ENCODE data around the gene KPRP. TPM values are rescaled to one million over a fixed set of nuclear protein-coding genes. Genes with fewer than 3 reads are reported as not detected.

The KPRP gene
- total RNA-seq, 3 donors from 2014 or later (not counting 1 experiment from before 2014, with no cell fraction given) = not detected

- TF ChIP-seq CTCF (IDR thresholded peaks at IDR 0.05) = no peak
- Histone ChIP-seq H3K4me3 (ENCODE audit: low read length) (no peak overlapping the region), H3K4me1 (ENCODE audit: control insufficient read depth, insufficient read depth, low read length) (no peaks in the 10 kb centered on the region), H3K36me3 (ENCODE audit: control insufficient read depth, insufficient read depth, low read length) (no peaks in the 10 kb centered on the region), H3K9me3 (ENCODE audit: control insufficient read depth, insufficient read depth, low read length) (no peaks in the 10 kb centered on the region), H3K27ac (ENCODE audit: low read length) (no peak overlapping the region), H3K27me3 (ENCODE audit: control insufficient read depth, insufficient read depth, low read length) (no peaks in the 10 kb centered on the region)
- no peaks in the 10 kb centered on the region for H3K4me1 Mint-ChIP-seq
- no peaks in the 10 kb centered on the region for H3K36me3 Mint-ChIP-seq
- H3K27me3 Mint-ChIP-seq (ENCODE audit: low read depth in 2 of 2) = peaks cover 36 to 76% of the 10 kb centered on the region in 2 donors
- 85% methylated on average over 6 of the region's 6 CpGs for WGBS (ENCODE audit: insufficient coverage)
- intact Hi-C loops (cut with micrococcal nuclease) = no loop called here
- DNase-seq = no peak
- no peak for ATAC-seq
- no peak overlapping the region for H3K4me3 Mint-ChIP-seq
- H3K9me3 Mint-ChIP-seq = peaks cover 0 to 5% of the 10 kb centered on the region in 2 donors
- H3K27ac Mint-ChIP-seq = no peak overlapping the region
Measured at GRCh38 chr1:152745765-152746444, 11.9 kb upstream of the KPRP start.

- no peak overlapping the region for H3K4me3 ChIP-seq (ENCODE audit: low read length)
Measured at GRCh38 chr1:152747831-152748230, 10.0 kb upstream of the KPRP start.

GRCh38 chr1:152752225-152752624 lies 5.6 kb upstream of the KPRP start:
- no peak for DNase-seq
- H3K27ac Mint-ChIP-seq = no peak overlapping the region
- 62% methylated on average over 1 of the region's 1 CpG for WGBS (ENCODE audit: insufficient coverage)

More at GRCh38 chr1:152747831-152748230, 10.0 kb upstream of the KPRP start:
- no peaks in the 10 kb centered on the region for H3K27me3 ChIP-seq (ENCODE audit: control insufficient read depth, insufficient read depth, low read length)
- H3K9me3 ChIP-seq (ENCODE audit: control insufficient read depth, insufficient read depth, low read length) = no peaks in the 10 kb centered on the region
- H3K27me3 Mint-ChIP-seq (ENCODE audit: low read depth in 2 of 2) = peaks cover 33 to 80% of the 10 kb centered on the region in 2 donors
- ATAC-seq (no peak), DNase-seq (no peak)
- WGBS (ENCODE audit: insufficient coverage) = no CpG with 5 or more reads among the region's 1 CpG
- H3K27ac ChIP-seq (ENCODE audit: low read length) = no peak overlapping the region
- no peak overlapping the region for H3K27ac Mint-ChIP-seq
- no peaks in the 10 kb centered on the region for H3K36me3 ChIP-seq (ENCODE audit: control insufficient read depth, insufficient read depth, low read length)
- TF ChIP-seq CTCF (IDR thresholded peaks at IDR 0.05) = no peak
- intact Hi-C loops (cut with micrococcal nuclease) = no loop called here
- no peaks in the 10 kb centered on the region for H3K4me1 Mint-ChIP-seq
- H3K4me3 Mint-ChIP-seq = no peak overlapping the region
- no peaks in the 10 kb centered on the region for H3K4me1 ChIP-seq (ENCODE audit: control insufficient read depth, insufficient read depth, low read length)
- no peaks in the 10 kb centered on the region for H3K36me3 Mint-ChIP-seq
- H3K9me3 Mint-ChIP-seq = peaks cover 0 to 5% of the 10 kb centered on the region in 2 donors

More at GRCh38 chr1:152752225-152752624, 5.6 kb upstream of the KPRP start:
- H3K27me3 Mint-ChIP-seq (ENCODE audit: low read depth in 2 of 2) = peaks cover 26 to 74% of the 10 kb centered on the region in 2 donors
- H3K9me3 Mint-ChIP-seq = no peaks in the 10 kb centered on the region
- no peaks in the 10 kb centered on the region for H3K4me1 Mint-ChIP-seq
- intact Hi-C loops (cut with micrococcal nuclease) = no loop called here
- Histone ChIP-seq H3K4me3 (ENCODE audit: low read length) (no peak overlapping the region), H3K27ac (ENCODE audit: low read length) (no peak overlapping the region), H3K9me3 (ENCODE audit: control insufficient read depth, insufficient read depth, low read length) (no peaks in the 10 kb centered on the region), H3K36me3 (ENCODE audit: control insufficient read depth, insufficient read depth, low read length) (no peaks in the 10 kb centered on the region), H3K4me1 (ENCODE audit: control insufficient read depth, insufficient read depth, low read length) (no peaks in the 10 kb centered on the region), H3K27me3 (ENCODE audit: control insufficient read depth, insufficient read depth, low read length) (peaks cover 2% of the 10 kb centered on the region)
- TF ChIP-seq CTCF (IDR thresholded peaks at IDR 0.05) = no peak
- no peak for ATAC-seq
- no peaks in the 10 kb centered on the region for H3K36me3 Mint-ChIP-seq
- H3K4me3 Mint-ChIP-seq = no peak overlapping the region

All from natural killer cell (primary cell).